GM12878 (cell line): ENCODE data around the gene RPL37. TPM values are rescaled to one million over a fixed set of nuclear protein-coding genes. Genes with fewer than 3 reads are reported as not detected.
"Not testable (repeated sequence)": the region's sequence is repeated elsewhere in the genome, so short reads cannot be mapped to it uniquely, and the experiment has no call there.

Source experiments
- ATAC-seq: fragments of 200-7000 bp; cut with Tn5 transposase; 3 replicates; pipeline ENCODE4 v1.9.1; 2020; ENCODE audit warnings: mild to moderate bottlenecking, moderate library complexity
- BruUV-seq: library from RNA; stranded (reverse); fragments of 400-500 nt; replicated peaks from 2 replicates; lab custom pipeline; 2021; lab: Mats Ljungman, UMichigan
- CTCF ChIA-PET: fragments of 300-600 bp; sonication (Branson Sonifier 250); formaldehyde crosslinking; extraction: SDS; loops from one replicate; lab custom pipeline; 2021; ENCODE audit warnings: inconsistent platforms; lab: Yijun Ruan, JAX
- POLR2A ChIA-PET: fragments of 350-600 bp; formaldehyde crosslinking; extraction: SDS; loops from one replicate; lab custom pipeline; 2021; ENCODE audit warnings: inconsistent platforms; lab: Charles Lee
- RAD21 ChIA-PET: fragments of 300-600 bp; sonication (Branson Sonifier 250); formaldehyde crosslinking; loops from one replicate; lab custom pipeline; 2023; ENCODE audit warnings: antibody characterized with exemption; ENCODE audit not compliant: unreplicated experiment; lab: Charles Lee
- SMC1A ChIA-PET: fragments of 300-600 bp; sonication (Branson Sonifier 250); formaldehyde crosslinking; loops from one replicate; lab custom pipeline; 2023; ENCODE audit not compliant: unreplicated experiment, uncharacterized antibody; lab: Charles Lee
- DNase-seq: peaks from one replicate; pipeline ENCODE4 v3.0.0-alpha.2; 2011; ENCODE audit warnings: low read depth, low spot score
- FAIRE-seq: peaks from 3 replicates; lab custom pipeline; 2011; peaks lifted over from hg19 to GRCh38; lab: Jason Lieb, UNC
- H2AFZ ChIP-seq: 2 replicates; pipeline ENCODE4 v1.6.0; 2011; ENCODE audit warnings: low read depth, low read length, control low read depth; ENCODE audit not compliant: control insufficient read depth
- H3K27ac ChIP-seq: 2 replicates; pipeline ENCODE4 v1.5.1; 2011; ENCODE audit warnings: control low read depth; ENCODE audit not compliant: control insufficient read depth, insufficient read depth
- H3K27me3 ChIP-seq, 2 experiments: replicated peaks in 1 of 2; 2 replicates each; pipeline versions ENCODE4 v1.6.0 to v1.6.1; 2011; ENCODE audit warnings: low read length in 1 of 2; ENCODE audit not compliant: control insufficient read depth in 2 of 2, insufficient read depth in 2 of 2
- H3K36me3 ChIP-seq, 2 experiments: 2 replicates each; pipeline ENCODE4 v1.5.1; 2011; ENCODE audit warnings: low read length in 1 of 2; ENCODE audit not compliant: control insufficient read depth in 2 of 2, insufficient read depth in 2 of 2
- H3K4me1 ChIP-seq: 2 replicates; pipeline ENCODE4 v1.6.1; 2011; ENCODE audit warnings: mild to moderate bottlenecking, low read length, moderate library complexity, mixed read lengths; ENCODE audit not compliant: control insufficient read depth, insufficient read depth
- H3K4me2 ChIP-seq: 2 replicates; pipeline ENCODE4 v1.6.0; 2011; ENCODE audit warnings: control low read depth; ENCODE audit not compliant: control insufficient read depth, insufficient read depth
- H3K4me3 ChIP-seq: fragments of 200-600 bp; sonication (generic); 2 replicates; pipeline ENCODE4 v1.5.1; 2016
- H3K79me2 ChIP-seq: 2 replicates; pipeline ENCODE4 v1.6.0; 2011; ENCODE audit warnings: low read length; ENCODE audit not compliant: control insufficient read depth, insufficient read depth
- H3K9ac ChIP-seq: 2 replicates; pipeline ENCODE4 v1.8.0; 2011; ENCODE audit warnings: low read length, control low read depth, mixed read lengths; ENCODE audit not compliant: control insufficient read depth, insufficient read depth
- H3K9me3 ChIP-seq: replicated peaks from 3 replicates; pipeline ENCODE4 v1.5.1; 2011; ENCODE audit warnings: mild to moderate bottlenecking, low read length; ENCODE audit not compliant: control insufficient read depth, insufficient read depth
- H4K20me1 ChIP-seq: 2 replicates; pipeline ENCODE4 v1.6.0; 2011; ENCODE audit not compliant: control insufficient read depth, insufficient read depth
- CUX1 ChIP-seq: IDR thresholded peaks from 2 replicates; pipeline ENCODE4 v1.6.1; 2012; ENCODE audit warnings: improper control_type of control experiment, low read depth, low read length; ENCODE audit not compliant: insufficient replicate concordance
- PAX8 ChIP-seq: fragments of 450-650 bp; IDR thresholded peaks from 2 replicates; pipeline ENCODE4 v1.6.1; 2017; ENCODE audit warnings: mild to moderate bottlenecking, moderate library complexity
- POLR2AphosphoS5 ChIP-seq: IDR thresholded peaks from 2 replicates; pipeline ENCODE4 v1.6.1; 2011; ENCODE audit warnings: mild to moderate bottlenecking, low read length, inconsistent platforms
- ZZZ3 ChIP-seq: IDR thresholded peaks from 2 replicates; pipeline ENCODE4 v1.6.1; 2011; ENCODE audit warnings: low read depth; ENCODE audit not compliant: control insufficient read depth, insufficient read length
- whole genome bisulfite sequencing: methylation state at CpG from one replicate; pipeline ENCODE4 v1.1.6; 2016; ENCODE audit warnings: low lambda C conversion rate; ENCODE audit not compliant: insufficient replicate concordance, insufficient coverage; ENCODE audit errors: missing lambda C conversion rate; 5-methylcytosine and 5-hydroxymethylcytosine counted together
- in situ Hi-C: fragments of 300-500 bp; cut with MboI; formaldehyde crosslinking; loops from 9 replicates; pipeline ENCODE4 v1.14.3; 2018; ENCODE audit warnings: mixed read lengths
- intact Hi-C: fragments of 100-400 bp; cut with micrococcal nuclease; formaldehyde crosslinking; loops from one replicate; pipeline ENCODE4 v1.14.2; 2022; ENCODE audit not compliant: unreplicated experiment
- polyA plus RNA-seq, 11 experiments: library from polyadenylated mRNA; depleted of rRNA in 4 of 11; unstranded in 6 of 11; stranded (reverse) in 5 of 11; fragments of >200 nt; fragmentation: Nextera tagmentation in 4 of 11; fragmentation: Illumina TruSeq in 1 of 11; extraction: Ambion mirVana in 4 of 11; extraction: Trizol in 1 of 11; gene quantifications; 1 replicate in 1 of 11; 2 replicates in 10 of 11; pipeline versions ENCODE4 v1.2.1 to v1.2.3, GENCODE V29; 2011 to 2016; ENCODE audit warnings: inconsistent platforms in 2 of 11, missing spikeins in 2 of 11, low read depth in 1 of 11
- total RNA-seq, 4 experiments: library from RNA; depleted of rRNA in 3 of 4; stranded (reverse); fragments of >200 nt in 3 of 4; fragmentation: Illumina TruSeq in 1 of 4; extraction: Trizol in 1 of 4; gene quantifications; 2 replicates each; pipeline versions ENCODE4 v1.2.1 to v1.2.3, GENCODE V29; 2013 to 2021

The RPL37 gene
- total and polyA plus RNA-seq, 10 of the 15 experiments (the other 5 are each of a cell fraction or from before 2014, with no cell fraction given), result 1,697 to 6,216 (median 3,013) TPM

DNA sequence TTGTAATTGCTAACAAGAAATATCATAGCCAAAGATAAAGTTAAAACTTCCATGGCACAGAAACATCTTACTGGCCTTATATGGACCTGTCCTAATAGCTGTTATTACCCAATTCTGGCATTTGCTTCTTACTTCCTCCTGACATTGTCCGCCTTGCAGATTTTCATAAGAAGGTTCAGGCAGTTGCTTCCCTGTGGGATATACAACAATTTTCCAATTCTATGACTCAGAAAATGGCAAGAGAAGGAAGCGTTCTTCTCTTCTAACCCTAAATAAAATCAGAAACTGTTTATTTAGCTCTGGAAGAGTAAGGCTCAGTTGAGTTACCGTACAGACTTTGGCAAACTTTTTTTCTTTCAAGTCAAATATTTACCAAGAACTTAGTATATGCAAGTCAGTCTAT is 38.5 kb downstream of the RPL37 start:
- TF ChIP-seq CUX1 (no peak), POLR2AphosphoS5 (no peak), ZZZ3 (no peak), PAX8 (no peak)
- BruUV-seq, result TSS peak; percentile 49
- POLR2A ChIA-PET, result no interaction called here

DNA sequence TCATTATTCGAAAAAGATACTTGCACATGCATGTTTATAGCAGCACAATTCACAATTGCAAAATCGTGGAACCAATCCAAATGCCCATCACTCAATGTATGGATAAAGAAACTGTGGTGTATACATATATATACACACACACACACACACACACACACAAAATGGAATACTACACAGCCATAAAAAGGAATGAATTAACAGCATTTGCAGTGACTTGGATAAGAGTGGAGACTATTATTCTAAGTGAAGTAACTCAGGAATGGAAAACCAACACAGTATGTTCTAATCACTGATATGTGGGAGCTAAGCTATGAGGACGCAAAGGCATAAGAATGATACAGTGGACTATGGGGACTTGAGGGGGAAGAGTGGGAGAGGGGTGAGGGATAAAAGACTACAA is 40.1 kb downstream of the RPL37 start:
- H3K36me3 ChIP-seq, POLR2A ChIA-PET, in situ Hi-C loops, RAD21 ChIA-PET, H3K27me3 ChIP-seq, BruUV-seq, CTCF ChIA-PET, H3K27ac ChIP-seq, FAIRE-seq, intact Hi-C loops, H3K9ac ChIP-seq, H3K9me3 ChIP-seq, H3K4me2 ChIP-seq, DNase-seq, H4K20me1 ChIP-seq, ATAC-seq, H2AFZ ChIP-seq, H3K4me1 ChIP-seq, SMC1A ChIA-PET, H3K4me3 ChIP-seq: not testable (repeated sequence)
- peaks cover 58% of the 10 kb centered on the region for H3K79me2 ChIP-seq
- WGBS, result 95% methylated on average over 3 of the region's 3 CpGs

More for the DNA sequence above, 38.5 kb downstream of the RPL37 start:
- ChIA-PET SMC1A (interaction anchor here (1.1 kb wide), 1 partner anchor 19 kb away, joined by 3 read pairs; no protein-coding TSS in a partner anchor), CTCF (no interaction called here), RAD21 (no interaction called here)
- Histone ChIP-seq H3K36me3 (no peaks in the 10 kb centered on the region), H3K27ac (no peak overlapping the region), H3K27me3 (peaks cover 0 to 1% of the 10 kb centered on the region in 2 experiments; a peak in 1 of 4 replicates), H3K9me3 (no peaks in the 10 kb centered on the region), H3K4me1 (no peaks in the 10 kb centered on the region), H3K79me2 (peaks cover 47% of the 10 kb centered on the region), H3K4me3 (peak overlapping the region; percentile 84), H3K4me2 (peak overlapping the region; percentile 80), H4K20me1 (no peaks in the 10 kb centered on the region), H2AFZ (no peak overlapping the region), H3K9ac (no peak overlapping the region; the same call in 1 of the 2 replicates)
- in situ Hi-C loops, result no loop called here
- ATAC-seq, result no peak
- intact Hi-C loops, result no loop called here
- no peak for DNase-seq
- FAIRE-seq, result no peak
- 67% methylated on average over 3 of the region's 3 CpGs for WGBS

DNA sequence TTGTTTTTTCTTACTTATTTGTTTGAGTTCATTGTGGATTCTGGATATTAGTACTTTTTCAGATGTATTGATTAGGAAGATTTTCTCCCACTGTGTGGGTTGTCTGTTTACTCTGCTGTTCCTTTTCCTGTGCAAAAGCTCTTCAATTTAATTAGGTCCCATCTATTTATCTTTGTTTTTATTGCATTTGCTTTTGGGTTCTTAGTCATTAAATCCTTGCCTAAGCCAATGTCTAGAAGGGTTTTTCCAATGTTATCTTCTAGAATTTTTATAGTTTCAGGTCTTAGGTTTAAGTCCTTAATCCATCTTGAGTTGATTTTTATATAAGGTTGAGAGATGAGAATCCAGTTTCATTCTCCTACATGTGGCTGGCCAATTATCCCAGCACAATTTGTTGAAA is 40.7 kb downstream of the RPL37 start:
- H3K4me2 ChIP-seq, H3K27me3 ChIP-seq, BruUV-seq, H3K4me3 ChIP-seq, H3K36me3 ChIP-seq, H3K4me1 ChIP-seq, RAD21 ChIA-PET, H4K20me1 ChIP-seq, DNase-seq, in situ Hi-C loops, H2AFZ ChIP-seq, H3K27ac ChIP-seq, POLR2A ChIA-PET, CTCF ChIA-PET, intact Hi-C loops, SMC1A ChIA-PET, H3K9me3 ChIP-seq, ATAC-seq, FAIRE-seq, H3K9ac ChIP-seq: not testable (repeated sequence)
- H3K79me2 ChIP-seq, result peaks cover 59% of the 10 kb centered on the region
